Uterus (tissue), 2 donors: ENCODE results near the gene DDN.

Source experiments
- POLR2A ChIP-seq, 2 donors: fragments of 450-650 bp; IDR thresholded peaks; one replicate each; pipeline ENCODE4 v1.6.1; 2016; ENCODE audit warnings: antibody characterized with exemption in 2 of 2, mild to moderate bottlenecking in 1 of 2, moderate library complexity in 1 of 2
- TF ChIP-seq, protein P1 (sequence below), 4 experiments: fragments of 200-600 bp in 2 of 4; fragments of 450-650 bp in 2 of 4; sonication (generic) in 2 of 4; IDR thresholded peaks; one replicate each; pipeline ENCODE4 v1.5.1; 2016 to 2019; ENCODE audit warnings: antibody characterized with exemption in 4 of 4, mild to moderate bottlenecking in 2 of 4, moderate library complexity in 1 of 4

DNA sequence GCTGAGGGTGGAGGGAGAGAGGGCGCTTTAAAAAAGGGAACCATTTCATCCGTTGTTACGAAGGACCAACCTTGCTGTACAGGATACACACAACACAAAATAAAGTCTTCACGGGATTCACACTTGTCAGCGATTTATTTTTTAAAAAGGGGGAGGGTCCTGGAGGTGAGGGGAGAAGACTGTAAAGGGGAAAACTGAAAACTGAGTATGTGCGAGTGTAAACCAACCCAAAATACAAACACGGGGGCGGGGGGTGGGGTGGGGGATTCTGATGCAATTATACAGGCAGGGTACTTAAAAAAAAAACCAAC is 19.9 kb upstream of the DDN start:
- TF ChIP-seq, protein P1, sequence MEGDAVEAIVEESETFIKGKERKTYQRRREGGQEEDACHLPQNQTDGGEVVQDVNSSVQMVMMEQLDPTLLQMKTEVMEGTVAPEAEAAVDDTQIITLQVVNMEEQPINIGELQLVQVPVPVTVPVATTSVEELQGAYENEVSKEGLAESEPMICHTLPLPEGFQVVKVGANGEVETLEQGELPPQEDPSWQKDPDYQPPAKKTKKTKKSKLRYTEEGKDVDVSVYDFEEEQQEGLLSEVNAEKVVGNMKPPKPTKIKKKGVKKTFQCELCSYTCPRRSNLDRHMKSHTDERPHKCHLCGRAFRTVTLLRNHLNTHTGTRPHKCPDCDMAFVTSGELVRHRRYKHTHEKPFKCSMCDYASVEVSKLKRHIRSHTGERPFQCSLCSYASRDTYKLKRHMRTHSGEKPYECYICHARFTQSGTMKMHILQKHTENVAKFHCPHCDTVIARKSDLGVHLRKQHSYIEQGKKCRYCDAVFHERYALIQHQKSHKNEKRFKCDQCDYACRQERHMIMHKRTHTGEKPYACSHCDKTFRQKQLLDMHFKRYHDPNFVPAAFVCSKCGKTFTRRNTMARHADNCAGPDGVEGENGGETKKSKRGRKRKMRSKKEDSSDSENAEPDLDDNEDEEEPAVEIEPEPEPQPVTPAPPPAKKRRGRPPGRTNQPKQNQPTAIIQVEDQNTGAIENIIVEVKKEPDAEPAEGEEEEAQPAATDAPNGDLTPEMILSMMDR (IDR thresholded peaks at IDR 0.05) = no peak
- TF ChIP-seq POLR2A (IDR thresholded peaks at IDR 0.05) = no peak
